PC-9 (cell line): ENCODE measurements around the gene KIAA2012.

Source experiments
- EZH2 ChIP-seq: fragments of 200-600 bp; sonication (generic); IDR thresholded peaks from 2 replicates; pipeline ENCODE4 v1.8.0; 2017; ENCODE audit warnings: antibody characterized with exemption, low read depth
- TF ChIP-seq, protein P1 (sequence below): fragments of 200-600 bp; sonication (generic); conservative IDR thresholded peaks from 2 replicates; pipeline ENCODE4 v1.6.1; 2017; ENCODE audit warnings: mixed run types, antibody characterized with exemption, mild to moderate bottlenecking, moderate library complexity

DNA sequence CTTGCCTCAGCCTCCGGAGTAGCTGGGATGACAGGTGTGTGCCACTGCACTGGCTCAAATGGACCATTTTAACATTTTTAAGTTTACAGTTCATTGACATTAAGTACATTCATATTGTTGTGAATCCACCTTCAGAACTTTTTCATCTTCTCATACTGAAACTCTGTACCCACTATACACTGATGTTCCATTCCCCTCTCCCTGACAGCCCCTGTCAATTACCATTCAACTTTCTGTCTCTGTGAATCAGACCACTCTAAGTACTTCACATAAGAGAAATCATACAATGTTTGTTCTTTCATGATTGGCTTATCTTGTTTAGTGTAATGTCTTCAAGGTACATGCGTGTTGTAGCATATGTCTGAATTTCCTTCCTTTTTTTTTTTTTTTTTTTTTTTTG is 1.9 kb upstream of the KIAA2012 start:
- TF ChIP-seq, protein P1, sequence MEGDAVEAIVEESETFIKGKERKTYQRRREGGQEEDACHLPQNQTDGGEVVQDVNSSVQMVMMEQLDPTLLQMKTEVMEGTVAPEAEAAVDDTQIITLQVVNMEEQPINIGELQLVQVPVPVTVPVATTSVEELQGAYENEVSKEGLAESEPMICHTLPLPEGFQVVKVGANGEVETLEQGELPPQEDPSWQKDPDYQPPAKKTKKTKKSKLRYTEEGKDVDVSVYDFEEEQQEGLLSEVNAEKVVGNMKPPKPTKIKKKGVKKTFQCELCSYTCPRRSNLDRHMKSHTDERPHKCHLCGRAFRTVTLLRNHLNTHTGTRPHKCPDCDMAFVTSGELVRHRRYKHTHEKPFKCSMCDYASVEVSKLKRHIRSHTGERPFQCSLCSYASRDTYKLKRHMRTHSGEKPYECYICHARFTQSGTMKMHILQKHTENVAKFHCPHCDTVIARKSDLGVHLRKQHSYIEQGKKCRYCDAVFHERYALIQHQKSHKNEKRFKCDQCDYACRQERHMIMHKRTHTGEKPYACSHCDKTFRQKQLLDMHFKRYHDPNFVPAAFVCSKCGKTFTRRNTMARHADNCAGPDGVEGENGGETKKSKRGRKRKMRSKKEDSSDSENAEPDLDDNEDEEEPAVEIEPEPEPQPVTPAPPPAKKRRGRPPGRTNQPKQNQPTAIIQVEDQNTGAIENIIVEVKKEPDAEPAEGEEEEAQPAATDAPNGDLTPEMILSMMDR = no peak
- no peak for TF ChIP-seq EZH2
